DND-41 (cell line): ENCODE data around the gene ZNF260.

Source experiments
- ATAC-seq: fragments of 200-7000 bp; cut with Tn5 transposase; 3 replicates; pipeline ENCODE4 v1.9.1; 2021; ENCODE audit warnings: low read depth; ENCODE audit not compliant: insufficient read depth
- DNase-seq: peaks from one replicate; pipeline ENCODE4 v3.0.0-alpha.2; 2020
- H2AFZ ChIP-seq: 2 replicates; pipeline ENCODE4 v1.6.0; 2012; ENCODE audit warnings: low read depth, low read length
- H3K27ac ChIP-seq: 2 replicates; pipeline ENCODE4 v1.5.1; 2012; ENCODE audit warnings: low read length, inconsistent platforms
- H3K27me3 ChIP-seq: fragments of 200-600 bp; sonication (generic); 2 replicates; pipeline ENCODE4 v1.6.0; 2012; ENCODE audit warnings: low read length, mild to moderate bottlenecking, inconsistent platforms; ENCODE audit not compliant: insufficient read depth, poor library complexity
- H3K36me3 ChIP-seq: 2 replicates; pipeline ENCODE4 v1.5.1; 2012; ENCODE audit warnings: low read length, inconsistent platforms; ENCODE audit not compliant: insufficient read depth
- H3K4me1 ChIP-seq: 2 replicates; pipeline ENCODE4 v1.5.1; 2012; ENCODE audit warnings: mild to moderate bottlenecking, low read length; ENCODE audit not compliant: insufficient read depth
- H3K4me2 ChIP-seq: 2 replicates; pipeline ENCODE4 v1.6.0; 2012; ENCODE audit warnings: mild to moderate bottlenecking, moderate library complexity, low read length, inconsistent platforms; ENCODE audit not compliant: insufficient read depth
- H3K4me3 ChIP-seq, 2 experiments: fragments of 200-600 bp in 1 of 2; shearing (Covaris generic) in 1 of 2; 2 replicates each; pipeline ENCODE4 v1.5.1; 2012 to 2016; ENCODE audit warnings: inconsistent platforms in 2 of 2, low read length in 2 of 2, mild to moderate bottlenecking in 2 of 2, low read depth in 1 of 2, moderate library complexity in 1 of 2
- H3K79me2 ChIP-seq: 2 replicates; pipeline ENCODE4 v1.6.0; 2012; ENCODE audit warnings: low read length, inconsistent platforms; ENCODE audit not compliant: insufficient read depth
- H3K9ac ChIP-seq: 2 replicates; pipeline ENCODE4 v1.6.0; 2012; ENCODE audit warnings: low read depth, mild to moderate bottlenecking, inconsistent platforms, low read length, moderate library complexity
- H3K9me3 ChIP-seq: 2 replicates; pipeline ENCODE4 v1.5.1; 2012; ENCODE audit warnings: low read length, moderate library complexity, mild to moderate bottlenecking, inconsistent platforms; ENCODE audit not compliant: insufficient read depth, severe bottlenecking
- H4K20me1 ChIP-seq: 2 replicates; pipeline ENCODE4 v1.6.0; 2012; ENCODE audit warnings: low read length; ENCODE audit not compliant: insufficient read depth
- EZH2 ChIP-seq: IDR thresholded peaks from 3 replicates; pipeline ENCODE4 v1.6.1; 2012; ENCODE audit warnings: borderline replicate concordance, low read depth, mild to moderate bottlenecking, moderate library complexity, low read length, inconsistent platforms; ENCODE audit not compliant: severe bottlenecking
- TF ChIP-seq, protein P1 (sequence below): IDR thresholded peaks from 2 replicates; pipeline ENCODE4 v1.5.1; 2012; ENCODE audit warnings: borderline replicate concordance, low read length, moderate library complexity, mild to moderate bottlenecking; ENCODE audit not compliant: poor library complexity, severe bottlenecking; ENCODE audit errors: extremely low read depth

The ZNF260 gene

DNA sequence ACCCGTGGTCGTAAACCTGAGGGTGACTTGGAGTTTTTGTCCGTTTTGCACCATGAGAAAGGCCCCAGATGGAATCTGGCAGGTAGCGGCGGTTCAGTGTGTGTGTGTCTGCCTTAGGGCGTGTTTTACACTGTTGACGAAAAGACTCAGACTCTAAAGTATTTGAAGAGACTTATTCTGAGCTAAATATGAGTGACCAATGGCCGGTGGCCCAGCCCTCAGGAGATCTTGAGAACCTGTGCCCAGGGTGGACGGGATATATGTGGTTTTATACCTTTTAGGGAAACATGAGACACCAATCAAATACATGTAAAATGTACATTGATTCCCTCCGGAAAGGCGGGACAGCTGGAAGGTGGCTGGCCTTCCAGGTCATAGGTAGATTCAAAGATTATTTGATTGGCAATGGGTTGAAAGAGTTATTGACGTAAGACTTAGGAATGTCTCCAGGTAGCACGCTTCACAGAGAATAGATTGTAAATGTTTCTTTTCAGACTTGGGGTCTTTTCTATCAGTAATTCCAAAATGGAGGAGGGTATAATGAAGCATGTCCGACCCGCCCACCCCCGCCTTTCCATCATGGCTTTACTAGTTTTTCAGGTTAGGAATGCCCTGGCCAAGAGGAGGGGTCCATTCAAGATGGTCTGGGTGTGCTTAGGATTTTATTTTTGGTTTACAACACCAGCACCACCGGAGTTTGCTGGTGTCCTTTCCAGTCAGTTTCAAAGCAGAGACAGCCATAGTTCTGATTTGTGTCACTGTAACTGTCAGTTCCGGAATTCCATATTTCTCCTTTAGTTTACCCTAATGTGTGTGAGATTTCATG, 46.0 kb upstream of the ZNF260 start:
- Histone ChIP-seq H3K4me3 (peak overlapping the region; percentile 70 to 86), H3K9me3 (no peaks in the 10 kb centered on the region), H3K27me3 (no peaks in the 10 kb centered on the region), H3K4me2 (peak overlapping the region; percentile 85), H3K79me2 (peaks cover 92% of the 10 kb centered on the region), H2AFZ (peak overlapping the region; percentile 88), H3K27ac (peak overlapping the region; percentile 87), H3K4me1 (peaks cover 29% of the 10 kb centered on the region), H4K20me1 (0 out of 2 replicates have a peak, but pooled peaks cover 2% of the 10 kb centered on the region), H3K36me3 (peaks cover 37% of the 10 kb centered on the region), H3K9ac (peak overlapping the region; percentile 71)
- DNase-seq (no peak), ATAC-seq (no peak)
- TF ChIP-seq EZH2, result no peak
- TF ChIP-seq, protein P1, sequence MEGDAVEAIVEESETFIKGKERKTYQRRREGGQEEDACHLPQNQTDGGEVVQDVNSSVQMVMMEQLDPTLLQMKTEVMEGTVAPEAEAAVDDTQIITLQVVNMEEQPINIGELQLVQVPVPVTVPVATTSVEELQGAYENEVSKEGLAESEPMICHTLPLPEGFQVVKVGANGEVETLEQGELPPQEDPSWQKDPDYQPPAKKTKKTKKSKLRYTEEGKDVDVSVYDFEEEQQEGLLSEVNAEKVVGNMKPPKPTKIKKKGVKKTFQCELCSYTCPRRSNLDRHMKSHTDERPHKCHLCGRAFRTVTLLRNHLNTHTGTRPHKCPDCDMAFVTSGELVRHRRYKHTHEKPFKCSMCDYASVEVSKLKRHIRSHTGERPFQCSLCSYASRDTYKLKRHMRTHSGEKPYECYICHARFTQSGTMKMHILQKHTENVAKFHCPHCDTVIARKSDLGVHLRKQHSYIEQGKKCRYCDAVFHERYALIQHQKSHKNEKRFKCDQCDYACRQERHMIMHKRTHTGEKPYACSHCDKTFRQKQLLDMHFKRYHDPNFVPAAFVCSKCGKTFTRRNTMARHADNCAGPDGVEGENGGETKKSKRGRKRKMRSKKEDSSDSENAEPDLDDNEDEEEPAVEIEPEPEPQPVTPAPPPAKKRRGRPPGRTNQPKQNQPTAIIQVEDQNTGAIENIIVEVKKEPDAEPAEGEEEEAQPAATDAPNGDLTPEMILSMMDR, result no peak

DNA sequence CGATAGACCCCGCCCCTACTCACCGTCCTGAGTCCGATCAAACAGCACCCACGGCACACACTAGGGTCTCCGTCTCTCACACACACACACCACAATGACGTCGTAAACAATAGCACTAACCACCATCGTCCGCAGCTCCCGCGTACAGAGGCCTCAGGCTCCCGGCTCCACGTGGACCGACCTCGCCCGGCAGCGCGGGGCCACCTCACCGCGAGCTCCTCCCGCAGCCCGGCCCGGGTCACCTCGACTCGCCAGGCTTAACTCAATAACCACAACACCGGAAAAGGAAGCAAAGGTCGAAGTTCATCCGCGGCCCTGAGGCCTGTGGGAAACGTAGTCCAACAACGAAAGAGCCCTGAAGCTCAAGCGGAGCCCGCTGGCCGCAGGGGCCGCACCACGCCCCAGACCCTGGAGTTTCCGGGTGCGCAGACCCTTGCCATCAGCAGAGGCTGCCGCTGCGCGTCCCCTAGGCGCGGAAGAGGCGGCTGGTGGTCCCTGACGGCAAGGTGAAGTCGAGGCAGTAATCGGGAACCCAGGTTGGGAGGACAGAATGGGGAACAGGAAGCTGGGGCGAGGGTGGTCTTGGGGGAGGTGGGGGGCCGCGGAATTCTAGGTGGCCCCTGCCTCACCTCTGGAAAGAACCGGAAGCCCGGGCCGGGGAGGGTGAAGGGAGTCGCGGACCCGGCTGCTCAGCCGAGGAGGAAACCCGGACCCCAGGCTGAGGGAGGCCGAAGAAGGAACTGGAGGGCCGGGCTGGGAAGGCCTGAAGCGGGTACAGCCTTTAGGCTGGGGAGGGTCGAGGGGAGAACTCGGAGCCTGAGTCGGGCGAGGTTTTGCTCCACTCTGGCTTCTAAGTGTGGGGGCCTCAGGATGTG, 45.2 kb upstream of the ZNF260 start, which contains the start of gene ZNF529:
Gene ZNF529, minus strand, starts transcription at position 273 of the 875 bp plus-strand sequence. CDS start 946 bp downstream, outside the sequence.
- Histone ChIP-seq H3K36me3 (peaks cover 37% of the 10 kb centered on the region), H3K4me1 (peaks cover 29% of the 10 kb centered on the region), H3K27me3 (no peaks in the 10 kb centered on the region), H3K79me2 (peaks cover 92% of the 10 kb centered on the region), H3K9me3 (peaks cover under 1% of the 10 kb centered on the region), H2AFZ (peak within 1 kb of the TSS; percentile 88), H3K9ac (peak within 1 kb of the TSS; percentile 71), H3K4me2 (peak within 1 kb of the TSS; percentile 85), H4K20me1 (0 out of 2 replicates have a peak, but pooled peaks cover 2% of the 10 kb centered on the region), H3K4me3 (peak within 1 kb of the TSS; percentile 70 to 86), H3K27ac (peak within 1 kb of the TSS; percentile 87)
- ATAC-seq (peak; percentile 91), DNase-seq (peak; percentile 88)
- no peak for TF ChIP-seq EZH2
- TF ChIP-seq, protein P1, result no peak

DNA sequence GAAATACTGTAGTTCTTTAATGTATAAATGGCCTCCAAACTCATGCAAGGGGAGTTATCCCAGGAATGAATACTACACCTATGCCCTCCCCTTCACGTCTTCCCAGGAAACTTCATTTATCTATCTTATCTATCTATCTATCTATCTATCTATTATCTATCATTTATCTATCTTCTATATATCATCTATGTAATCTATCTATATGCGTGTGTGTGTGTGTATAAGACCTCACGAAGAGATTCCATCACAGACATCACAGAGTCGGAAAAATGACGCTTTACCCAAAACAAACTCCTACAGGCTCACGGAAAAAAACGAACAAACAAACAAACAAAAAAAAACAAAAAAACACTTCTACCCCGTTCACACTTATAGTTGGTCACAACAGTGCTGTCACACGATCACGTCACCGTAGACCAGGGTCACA, 44.5 kb upstream of the ZNF260 start:
- Histone ChIP-seq H3K4me1 (peaks cover 29% of the 10 kb centered on the region), H3K79me2 (peaks cover 96% of the 10 kb centered on the region), H3K9me3 (peaks cover 2% of the 10 kb centered on the region), H3K36me3 (peaks cover 39% of the 10 kb centered on the region), H2AFZ (peak overlapping the region; percentile 88), H3K27ac (peak overlapping the region; percentile 87), H3K9ac (peak overlapping the region; percentile 71), H4K20me1 (0 out of 2 replicates have a peak, but pooled peaks cover 2% of the 10 kb centered on the region), H3K4me2 (peak overlapping the region; percentile 85), H3K4me3 (peak overlapping the region; percentile 70 to 86), H3K27me3 (no peaks in the 10 kb centered on the region)
- TF ChIP-seq, protein P1, result no peak
- TF ChIP-seq EZH2, result no peak
- no peak for DNase-seq
- no peak for ATAC-seq
